NK-92 treated with Interleukin-12 subunit alpha and Interleukin-12 subunit beta, amount 100 ng/mL, for 24 hours (cell line): ENCODE results near the gene FAIM2.
"Not testable (repeated sequence)": the region's sequence is repeated elsewhere in the genome, so short reads cannot be mapped to it uniquely, and the experiment has no call there.

Experiments used
- DNase-seq: peaks from one replicate; lab custom pipeline; 2025; lab: John Stamatoyannopoulos, UW

The FAIM2 gene

DNA sequence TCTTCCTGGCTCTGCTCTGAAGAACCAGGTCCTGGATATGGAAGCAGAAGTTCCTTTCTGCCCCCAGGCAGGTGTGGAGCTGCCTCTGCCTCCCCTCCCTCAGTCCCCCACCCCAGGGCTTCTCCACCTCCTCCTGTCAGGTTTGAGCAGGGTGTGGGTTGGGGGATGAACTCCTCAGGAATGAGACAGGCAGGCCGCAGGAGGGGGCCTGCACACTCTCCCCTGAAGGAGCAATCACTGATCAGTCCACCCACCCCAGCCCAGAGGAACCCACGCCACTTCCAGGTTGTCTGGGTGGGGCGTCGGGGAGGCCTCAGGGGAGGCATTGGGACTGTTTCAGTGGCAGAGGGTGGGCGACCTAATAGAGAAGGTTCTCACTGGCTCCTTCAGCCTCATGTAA is 26.6 kb downstream of the FAIM2 start:
- no peak for DNase-seq

DNA sequence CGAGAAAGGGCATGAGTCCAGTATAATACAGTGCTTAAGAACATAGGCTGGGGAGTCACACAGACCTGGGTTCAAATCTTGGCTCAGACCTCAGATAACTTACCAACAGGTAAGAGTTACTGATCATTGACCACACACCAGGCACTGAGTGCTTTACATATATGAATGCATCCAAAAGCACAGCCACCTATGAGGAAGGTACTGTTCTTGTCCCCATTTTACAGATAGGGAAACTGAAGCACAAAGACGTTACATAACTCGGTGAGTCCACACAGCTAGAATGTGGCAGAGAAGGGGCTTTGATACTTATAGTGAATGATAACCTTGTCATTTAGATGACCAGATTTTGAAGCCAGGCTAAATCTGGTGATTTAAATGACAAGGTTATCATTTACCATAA is 27.6 kb downstream of the FAIM2 start:
- no peak for DNase-seq

DNA sequence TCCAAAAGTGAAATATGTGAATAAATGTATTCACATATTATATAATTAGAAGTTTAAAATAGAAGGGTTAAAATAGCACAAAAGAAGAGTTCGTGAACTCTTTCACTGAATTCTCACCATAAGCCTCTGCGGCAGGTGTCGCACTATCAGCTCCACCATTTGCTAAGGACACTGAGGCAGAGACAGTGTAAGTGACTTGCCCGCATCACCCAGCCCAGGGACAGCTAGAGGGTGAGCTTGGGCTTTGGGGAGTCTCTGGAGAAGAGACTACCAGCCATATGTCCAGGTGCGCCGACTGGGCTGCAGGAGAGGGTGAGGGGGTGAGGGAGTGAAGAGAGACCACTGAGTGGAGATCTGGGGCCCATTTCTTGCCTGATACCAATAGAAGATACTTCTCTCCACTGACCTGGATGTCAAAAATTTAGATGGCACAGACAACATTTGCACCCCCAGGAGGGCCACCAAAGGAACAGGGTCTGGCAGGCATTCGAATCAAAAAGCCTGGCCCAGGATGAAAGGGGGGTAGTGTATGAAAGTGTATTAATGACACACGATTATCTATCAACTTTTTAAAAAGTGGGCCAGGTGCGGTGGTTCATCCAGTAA is 28.5 kb downstream of the FAIM2 start:
- no peak for DNase-seq

DNA sequence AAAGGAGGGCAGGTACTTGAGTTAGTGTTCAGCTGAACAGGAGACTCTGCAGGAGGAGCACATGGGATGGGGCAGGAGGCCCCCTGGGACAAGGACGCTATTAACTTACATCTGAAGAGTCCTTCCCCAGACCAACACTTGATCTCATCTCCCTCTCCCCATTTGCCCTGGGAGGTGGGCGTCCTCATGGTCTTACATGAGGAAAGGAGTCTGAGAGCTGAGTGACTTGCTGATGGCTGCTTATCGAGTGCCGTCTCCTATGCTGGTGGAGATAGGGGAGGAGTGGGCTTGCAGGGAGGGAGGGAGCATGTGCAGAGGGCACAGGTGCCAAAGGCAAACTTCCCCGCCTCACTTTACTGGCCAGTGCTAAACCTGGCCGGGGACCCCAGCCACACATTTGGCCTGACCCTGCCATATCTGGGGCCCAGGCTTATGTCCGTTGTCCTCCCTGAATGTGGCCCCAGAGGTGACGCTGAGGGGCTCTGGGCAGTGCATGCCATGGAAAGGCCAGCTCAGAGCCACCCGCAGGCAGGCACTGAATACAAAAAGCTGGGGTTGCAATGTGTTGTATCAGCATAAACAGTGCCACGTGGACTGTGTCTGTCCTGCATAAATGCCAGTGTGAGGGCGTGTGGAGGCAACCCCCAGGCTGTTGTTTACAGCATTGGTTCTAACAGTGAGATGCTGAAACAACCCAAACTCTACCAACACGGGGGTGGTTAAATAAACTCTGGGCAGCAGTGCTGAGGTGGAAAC is 29.4 kb downstream of the FAIM2 start:
- DNase-seq, result no peak

DNA sequence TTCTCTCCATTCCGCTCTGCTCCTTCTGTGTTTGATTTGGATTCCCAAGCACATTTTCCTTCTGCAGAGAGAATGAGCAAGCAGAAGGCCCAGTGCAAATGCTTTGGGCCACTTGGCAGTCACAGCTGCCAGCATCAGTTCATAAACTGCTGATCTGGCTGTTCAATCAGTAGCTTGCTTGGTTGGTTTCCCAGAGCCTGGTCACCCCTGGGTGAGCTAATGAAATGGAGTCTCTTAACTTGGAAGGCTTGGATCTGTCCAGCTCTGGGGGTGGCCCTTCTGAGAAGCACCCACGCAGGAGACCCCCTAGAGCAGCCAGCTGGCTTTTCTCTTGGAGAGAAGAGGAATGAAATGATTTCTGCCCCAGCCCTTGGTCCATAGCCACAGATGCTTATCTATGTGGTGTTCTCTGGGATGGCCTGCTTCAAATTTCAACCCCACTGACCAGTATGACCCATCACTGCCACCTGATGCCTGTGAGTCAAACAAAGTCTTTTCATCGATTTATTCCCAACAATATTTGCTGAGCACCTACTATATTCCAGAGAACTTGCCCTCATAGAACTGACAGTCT is 30.3 kb downstream of the FAIM2 start:
- no peak for DNase-seq

DNA sequence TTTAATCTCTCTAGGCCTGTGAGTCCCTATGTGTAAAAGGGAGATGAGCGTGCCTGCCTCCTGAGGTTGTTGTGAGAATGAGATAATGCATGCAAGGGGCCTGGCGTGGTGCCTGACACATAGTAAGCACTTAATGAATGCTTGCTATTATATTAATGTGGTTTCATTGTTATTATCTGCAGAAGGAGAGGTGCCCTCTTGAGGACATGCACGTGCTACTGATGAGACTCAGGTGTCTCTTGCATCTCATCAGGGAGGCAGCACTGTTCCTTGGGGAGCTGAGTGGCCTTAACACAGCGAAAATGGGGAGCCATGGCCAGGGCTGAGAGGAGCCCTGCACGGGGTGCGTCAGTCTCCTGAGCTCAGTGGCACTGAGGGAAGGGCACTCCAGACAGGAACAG is 30.9 kb downstream of the FAIM2 start:
- DNase-seq, result no peak

DNA sequence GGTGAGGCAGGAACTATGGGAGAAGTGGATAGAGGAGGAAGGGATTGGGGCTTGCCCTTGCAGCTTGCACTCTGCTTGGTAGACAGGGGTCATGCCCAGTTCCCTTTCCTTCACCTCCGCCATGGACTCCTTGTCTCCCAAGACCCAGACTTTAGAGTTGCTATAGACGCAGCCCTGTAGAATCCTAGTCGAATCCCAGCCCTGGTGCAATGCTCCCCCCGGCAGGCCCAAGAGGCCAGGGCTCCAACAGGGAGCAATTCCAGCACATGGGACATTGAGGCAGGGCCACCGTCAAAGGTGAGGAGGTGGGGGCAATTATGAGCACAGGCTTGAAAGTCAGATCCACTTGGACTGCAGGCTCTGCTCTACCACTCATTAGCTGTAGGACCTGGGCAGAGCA is 31.3 kb downstream of the FAIM2 start:
- no peak for DNase-seq

DNA sequence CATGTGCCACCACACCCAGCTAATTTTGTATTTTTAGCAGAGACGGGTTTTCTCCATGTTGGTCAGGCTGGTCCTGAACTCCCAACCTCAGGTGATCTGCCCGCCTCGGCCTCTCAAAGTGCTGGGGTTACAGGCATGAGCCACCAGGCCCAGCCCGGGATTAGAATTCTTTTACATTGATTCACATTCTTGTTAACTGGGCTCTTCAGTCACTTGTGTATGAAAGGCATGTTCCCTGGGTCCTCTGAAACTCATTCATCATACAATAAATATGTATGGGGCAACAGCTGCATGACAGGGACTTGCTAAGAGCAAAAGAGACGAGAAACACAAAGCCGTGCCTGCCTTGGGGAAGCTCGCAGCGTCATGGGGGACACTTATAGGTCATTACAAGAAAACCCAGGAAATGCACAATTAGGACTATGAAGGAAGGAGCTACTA is 31.9 kb downstream of the FAIM2 start:
- DNase-seq, result not testable (repeated sequence)

DNA sequence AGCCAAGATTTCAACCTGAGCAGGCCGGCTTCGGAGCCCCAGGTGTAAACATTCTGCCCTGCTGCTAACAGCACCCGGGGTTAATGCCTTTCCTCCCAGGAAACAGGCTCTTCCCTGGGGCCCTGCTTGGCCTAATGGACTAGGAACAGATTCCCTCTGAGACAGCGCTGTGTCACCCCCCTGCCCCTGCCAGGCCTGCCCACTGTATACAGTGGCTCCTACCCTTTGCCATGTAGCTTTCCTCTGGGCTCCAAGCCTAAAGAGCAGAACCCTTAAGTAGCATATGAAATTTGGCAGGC is 32.5 kb downstream of the FAIM2 start:
- no peak for DNase-seq

DNA sequence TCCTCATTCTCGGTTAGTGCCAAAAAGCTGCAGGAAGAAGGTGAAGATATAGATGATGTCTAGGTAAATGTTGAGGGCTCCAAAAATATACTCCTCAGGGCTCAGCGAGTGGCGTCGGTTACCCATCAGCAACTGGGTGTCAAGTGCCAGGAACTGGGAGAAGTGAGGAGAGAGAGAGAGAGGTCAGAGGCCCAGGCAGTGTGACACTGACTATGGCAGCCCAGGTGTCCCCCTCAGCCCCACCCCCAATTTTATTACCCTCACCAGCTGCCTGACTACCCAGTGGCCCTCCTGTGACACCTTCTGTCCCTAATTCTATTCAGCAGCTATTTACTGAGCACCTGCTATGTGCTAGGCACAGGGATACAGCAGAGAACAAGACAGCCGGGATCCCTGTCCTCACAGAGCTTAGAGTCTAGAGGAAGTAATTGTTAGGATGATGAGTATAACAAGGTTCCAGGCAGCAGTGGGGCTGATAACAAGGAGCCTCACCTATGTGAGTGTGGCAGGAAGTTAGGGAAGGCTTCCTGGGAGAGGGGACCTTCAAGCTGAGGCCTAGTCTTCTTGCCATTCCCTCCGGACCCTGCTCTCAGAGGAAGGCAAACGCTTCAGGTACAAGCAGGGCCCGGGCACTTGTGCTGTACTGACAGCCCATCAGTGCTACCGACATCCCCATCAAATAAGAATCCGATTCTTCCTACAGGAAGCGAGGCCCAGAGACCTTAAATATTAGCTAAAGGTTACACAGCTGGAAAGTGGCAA is 33.0 kb downstream of the FAIM2 start:
- DNase-seq, result no peak

DNA sequence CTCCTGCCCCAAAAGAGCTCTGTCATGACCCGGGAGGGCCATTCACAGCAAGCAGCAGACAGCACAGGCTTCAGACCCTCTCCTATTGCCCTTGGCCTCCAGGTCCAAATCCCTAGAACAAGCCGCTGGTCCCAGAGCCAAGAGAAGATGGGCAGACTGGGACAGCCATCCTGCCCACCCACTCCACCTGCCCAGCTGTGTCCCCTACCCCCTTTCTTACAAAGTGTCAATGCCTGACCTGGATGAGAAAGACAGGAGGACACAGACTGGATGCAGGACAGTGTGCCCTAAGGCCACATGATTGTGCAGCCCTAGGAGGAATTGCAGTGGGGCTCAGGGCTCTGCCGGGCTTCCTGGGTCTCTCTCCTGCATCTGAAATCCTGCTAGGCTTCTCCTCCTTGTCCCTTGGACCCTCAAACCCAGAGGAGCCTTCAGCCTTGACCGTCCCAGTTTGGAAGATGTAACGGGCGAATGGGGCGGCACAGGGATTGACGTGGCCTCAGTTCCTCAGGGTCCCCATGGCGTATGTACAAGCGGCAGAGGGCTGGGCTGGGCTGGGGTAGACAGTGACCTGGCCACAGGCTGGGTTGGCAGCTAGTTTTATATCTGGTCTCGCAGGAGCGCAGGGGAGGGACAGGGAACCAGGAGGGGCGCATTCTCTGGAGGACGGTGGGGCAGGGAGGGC is 33.7 kb downstream of the FAIM2 start:
- DNase-seq, result no peak

DNA sequence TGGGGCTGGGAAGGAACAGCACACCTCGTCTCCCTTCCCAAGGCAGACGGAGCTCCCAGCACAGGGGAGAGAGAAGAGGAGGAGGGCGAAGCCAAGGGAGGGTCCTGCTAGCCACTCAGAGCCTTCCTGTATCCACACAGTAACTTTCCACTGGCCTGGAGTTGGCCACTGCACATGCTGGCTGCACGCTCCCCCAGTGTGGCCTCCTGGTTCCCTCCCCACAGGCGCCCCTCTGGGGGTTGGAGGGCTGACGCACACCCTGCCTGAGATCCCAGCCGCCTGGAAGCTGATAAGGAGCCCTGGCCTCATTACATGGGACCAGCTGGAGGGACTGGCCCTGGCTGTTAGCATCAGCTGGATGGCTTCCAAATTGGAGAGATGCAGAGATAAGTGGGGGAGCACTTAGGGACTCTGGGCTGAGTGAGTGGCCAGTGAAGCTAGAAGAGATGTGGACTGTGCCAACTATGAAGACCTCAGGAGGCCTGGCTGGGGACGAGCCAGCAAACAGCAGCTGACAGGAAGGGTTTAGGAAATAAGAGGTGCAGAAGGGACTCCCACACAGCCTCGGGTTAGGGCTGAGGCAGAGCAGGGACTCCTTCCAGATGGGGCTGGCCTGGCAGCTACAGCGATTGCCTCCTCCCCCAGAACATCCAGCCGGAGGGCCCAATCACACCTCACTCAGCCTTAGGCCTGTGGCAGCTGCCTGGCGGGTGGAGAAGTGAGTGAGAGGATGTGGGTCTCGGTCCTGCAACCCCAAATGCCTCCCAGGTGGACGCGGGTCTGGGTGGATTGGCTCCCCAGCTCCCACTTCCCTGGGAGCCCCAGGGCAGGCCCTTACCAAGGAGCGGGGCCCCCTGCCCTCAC is 34.5 kb downstream of the FAIM2 start:
- no peak for DNase-seq

DNA sequence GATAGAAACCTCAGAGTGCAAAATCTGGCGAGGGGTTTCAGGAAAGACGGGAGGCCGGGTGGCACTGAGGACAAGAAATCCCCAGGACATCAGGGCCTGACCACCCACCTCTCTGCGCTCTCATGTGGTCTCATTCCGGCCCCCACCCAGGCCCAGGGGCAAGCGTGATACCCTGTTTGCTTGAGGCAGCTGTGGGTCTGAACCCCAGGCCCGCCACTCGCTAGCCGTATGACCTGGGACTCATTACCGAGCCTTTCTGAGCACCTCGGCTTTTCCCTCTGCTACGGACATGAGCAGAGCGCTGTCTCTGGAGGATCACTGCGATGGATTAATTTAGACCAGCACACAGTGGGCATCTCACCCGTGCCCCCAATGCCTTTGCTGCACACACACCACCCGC is 35.3 kb downstream of the FAIM2 start:
- no peak for DNase-seq

DNA sequence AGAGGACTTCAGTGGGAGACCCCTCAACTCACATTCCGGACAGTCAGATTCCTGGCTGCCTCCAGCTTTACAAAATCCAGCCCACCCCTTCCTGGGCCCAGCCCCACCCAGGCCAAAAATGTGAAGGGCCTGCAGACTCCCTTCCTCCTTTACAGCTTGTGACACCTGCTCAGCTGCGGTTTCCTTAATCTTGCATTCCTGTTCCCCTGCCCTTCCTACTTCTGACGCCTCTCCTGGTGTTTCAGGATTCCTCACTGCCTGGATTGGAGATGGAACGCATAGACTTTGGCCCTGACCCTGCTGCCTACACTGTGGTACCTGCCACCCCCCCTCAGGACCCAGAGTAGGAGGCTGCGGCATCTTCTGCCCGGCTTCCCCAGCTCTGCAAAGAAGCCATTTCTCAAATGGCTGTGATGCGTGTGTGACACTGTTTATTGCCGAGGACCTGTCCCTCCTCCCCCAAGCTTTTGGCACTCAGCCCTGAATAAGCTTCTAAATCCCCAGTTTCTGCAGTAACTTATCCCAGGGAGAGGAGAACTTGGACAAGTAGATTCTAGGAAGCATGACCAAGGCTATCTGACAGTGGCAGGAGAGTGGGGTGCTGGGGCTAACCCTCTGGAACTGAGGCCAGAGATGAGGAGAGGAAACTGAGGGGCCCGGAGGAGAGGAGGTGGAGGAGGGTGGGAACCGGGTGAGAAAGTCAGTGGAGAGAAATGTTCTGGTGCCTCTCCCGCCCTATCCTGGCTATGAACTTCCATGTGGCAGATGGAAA is 35.9 kb downstream of the FAIM2 start:
- DNase-seq, result no peak

DNA sequence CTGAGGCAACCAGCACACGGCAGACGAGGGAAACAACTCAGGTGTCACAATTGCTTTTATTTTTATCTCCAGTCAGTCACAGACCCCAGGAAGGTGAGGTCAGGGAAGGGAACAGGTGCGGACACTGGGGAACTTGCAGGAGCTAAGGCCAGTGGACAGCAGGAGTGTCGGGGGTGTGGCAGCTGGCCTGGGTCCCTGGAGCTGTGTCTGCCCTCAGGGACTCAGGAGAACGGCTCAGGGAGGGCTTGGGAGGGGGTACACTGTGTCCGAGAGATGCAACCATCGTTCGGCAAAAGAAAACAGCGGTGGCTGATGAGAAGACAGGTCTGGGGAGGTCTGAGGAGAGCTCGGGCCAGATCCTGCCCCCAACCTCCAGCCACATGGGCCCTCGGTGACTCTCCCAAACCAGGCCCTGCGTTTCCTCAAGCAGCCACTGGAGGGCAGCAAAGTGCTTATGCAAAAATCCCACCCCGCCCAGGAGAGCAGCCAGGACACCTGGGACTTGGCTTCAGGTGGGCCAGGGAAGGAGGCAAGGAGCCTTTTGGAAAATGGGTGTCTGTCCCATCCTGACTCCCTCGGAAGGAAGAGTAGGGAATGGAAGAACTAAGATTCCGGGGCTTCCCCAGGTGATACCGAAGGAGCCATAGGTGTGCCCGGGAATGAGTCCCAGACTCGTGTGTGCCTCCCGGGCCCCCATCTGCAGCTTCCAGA is 36.7 kb downstream of the FAIM2 start:
- peak; percentile 7 for DNase-seq

DNA sequence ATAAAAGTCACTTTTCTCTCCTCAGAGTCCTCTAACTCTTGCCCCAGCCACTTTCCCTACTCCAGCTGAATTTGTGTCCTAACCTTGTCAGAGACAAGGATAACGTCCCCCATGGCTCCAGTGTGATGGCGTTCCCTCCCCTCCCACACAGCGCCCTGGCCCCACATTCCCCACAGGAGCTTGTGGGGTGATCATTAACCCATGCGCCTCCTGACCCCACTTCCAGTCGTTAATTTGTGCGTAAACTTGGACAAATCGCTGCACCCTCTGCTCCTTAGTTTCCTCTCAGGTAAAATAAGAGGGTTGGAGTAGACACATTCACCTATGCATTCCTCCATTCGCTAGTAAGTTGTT is 37.9 kb downstream of the FAIM2 start:
- no peak for DNase-seq

DNA sequence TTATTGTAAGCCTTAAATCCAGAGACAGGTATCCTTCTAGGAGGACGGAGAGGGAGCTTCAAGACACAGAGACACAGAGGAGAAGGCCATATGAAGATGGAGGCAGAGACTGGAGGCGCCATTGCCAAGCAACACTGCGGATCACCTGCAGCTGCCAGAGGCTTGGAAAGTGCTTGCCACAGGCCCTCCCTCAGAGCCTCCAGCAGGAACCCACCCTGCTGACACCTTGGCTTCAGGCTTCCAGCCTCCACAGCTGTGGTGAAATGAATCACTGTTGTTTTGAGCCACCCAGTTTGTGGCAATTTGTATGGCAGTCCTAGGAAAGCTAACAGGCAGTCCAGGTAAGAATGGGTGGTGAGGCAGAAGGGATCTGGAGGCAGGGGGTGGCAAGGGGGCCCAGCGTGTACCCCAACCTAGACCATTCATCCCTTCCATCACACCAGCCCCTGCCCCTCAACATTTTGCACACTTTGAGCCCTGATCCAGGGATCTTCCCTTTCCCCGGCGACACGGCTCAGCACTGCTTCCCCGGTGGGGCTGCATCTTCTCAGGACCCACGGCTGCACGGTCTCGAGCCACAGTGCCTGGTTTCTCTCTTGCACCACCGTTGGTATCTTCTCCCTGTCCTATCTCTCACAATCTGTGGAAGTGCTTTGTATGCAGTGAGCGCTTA is 38.5 kb downstream of the FAIM2 start:
- DNase-seq, result no peak

DNA sequence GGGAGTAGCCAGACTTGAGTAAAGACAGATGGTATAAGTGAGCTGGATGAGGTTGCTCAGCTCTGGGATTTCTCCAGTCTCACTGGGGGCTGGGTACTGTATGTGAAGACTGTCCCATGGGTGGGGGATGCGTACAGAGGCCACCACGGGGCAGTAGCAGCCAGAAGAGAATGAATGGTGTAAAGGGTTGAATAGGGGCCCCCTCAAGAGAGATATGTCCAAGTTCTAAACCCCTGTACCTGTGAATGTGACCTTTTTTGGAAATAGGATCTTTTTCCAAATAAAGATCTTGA is 39.0 kb downstream of the FAIM2 start:
- no peak for DNase-seq

DNA sequence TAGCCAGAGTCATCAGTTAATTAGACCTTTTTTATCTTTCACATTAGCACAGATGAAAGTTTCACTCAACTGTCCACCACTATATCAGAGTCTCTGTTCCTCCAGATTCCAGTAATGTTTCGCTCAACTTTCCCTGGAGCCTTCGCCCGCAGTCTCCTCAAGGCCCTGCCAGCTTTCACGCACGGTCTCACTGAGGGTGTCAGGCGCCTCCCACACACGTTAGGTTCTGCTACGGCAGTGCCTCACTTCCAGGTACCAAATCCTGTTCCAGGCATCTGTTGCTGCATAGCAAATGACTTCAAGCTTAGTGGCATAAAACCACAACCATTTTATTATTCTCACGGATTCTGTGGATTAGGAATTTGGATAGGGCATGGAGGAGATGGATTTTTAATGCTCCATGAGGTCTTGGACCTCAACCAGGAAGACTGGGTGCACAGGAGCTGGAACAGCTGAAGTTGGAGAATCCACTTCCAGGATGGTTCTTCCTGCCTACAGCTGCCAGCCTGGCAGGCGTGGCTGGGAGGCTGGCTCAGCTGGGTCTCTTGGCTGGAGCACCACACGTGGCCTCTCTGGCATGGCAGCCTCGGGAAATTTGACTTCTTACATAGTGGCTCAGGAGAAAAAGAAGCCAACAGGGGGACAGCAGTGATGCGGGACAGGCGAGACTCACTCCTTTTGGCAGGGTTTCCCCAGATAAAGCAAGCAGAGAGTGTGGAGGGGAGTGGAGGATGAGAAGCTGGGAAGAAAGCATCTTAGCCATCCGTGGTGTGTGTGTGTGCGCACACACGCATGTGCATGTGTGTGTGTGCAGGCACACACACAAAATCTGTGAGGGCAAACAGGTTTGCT is 39.5 kb downstream of the FAIM2 start:
- no peak for DNase-seq
